Keratinocyte (primary cell): ENCODE results near the gene RPS6KA5.
A peak's percentile ranks its signal among the peaks of the same experiment; 100 is the strongest.

Source experiments
- CTCF ChIP-seq, 3 experiments: IDR thresholded peaks in 1 of 3; conservative IDR thresholded peaks in 1 of 3; optimal IDR thresholded peaks in 1 of 3; 2 replicates in 2 of 3; 3 replicates in 1 of 3; pipeline versions ENCODE3 to v1.5.1; 2011; ENCODE audit warnings: low read length in 3 of 3, mild to moderate bottlenecking in 3 of 3, moderate library complexity in 2 of 3, control low read depth in 1 of 3, inconsistent platforms in 1 of 3; ENCODE audit not compliant: insufficient read depth in 2 of 3; ENCODE audit errors: extremely low read depth in 1 of 3
- EZH2 ChIP-seq: IDR thresholded peaks from one replicate; pipeline ENCODE4 v1.6.1; 2012; ENCODE audit warnings: inconsistent platforms, mild to moderate bottlenecking, low read length, moderate library complexity

- TF ChIP-seq CTCF (optimal IDR thresholded peaks at IDR 0.05 in 1 of 3, IDR thresholded peaks at IDR 0.05 in 1 of 3, conservative IDR thresholded peaks at IDR 0.05 in 1 of 3; ENCODE audit: extremely low read depth in 1 of 3, insufficient read depth in 2 of 3, low read length in 3 of 3) (peak; percentile 54 to 71 (median 57)), EZH2 (no peak)
These were observed 157.3 kb downstream of the RPS6KA5 start for GRCh38 chr14:90903101-90903500.
